ENCODE measurements around the gene NPAS2.

DNA sequence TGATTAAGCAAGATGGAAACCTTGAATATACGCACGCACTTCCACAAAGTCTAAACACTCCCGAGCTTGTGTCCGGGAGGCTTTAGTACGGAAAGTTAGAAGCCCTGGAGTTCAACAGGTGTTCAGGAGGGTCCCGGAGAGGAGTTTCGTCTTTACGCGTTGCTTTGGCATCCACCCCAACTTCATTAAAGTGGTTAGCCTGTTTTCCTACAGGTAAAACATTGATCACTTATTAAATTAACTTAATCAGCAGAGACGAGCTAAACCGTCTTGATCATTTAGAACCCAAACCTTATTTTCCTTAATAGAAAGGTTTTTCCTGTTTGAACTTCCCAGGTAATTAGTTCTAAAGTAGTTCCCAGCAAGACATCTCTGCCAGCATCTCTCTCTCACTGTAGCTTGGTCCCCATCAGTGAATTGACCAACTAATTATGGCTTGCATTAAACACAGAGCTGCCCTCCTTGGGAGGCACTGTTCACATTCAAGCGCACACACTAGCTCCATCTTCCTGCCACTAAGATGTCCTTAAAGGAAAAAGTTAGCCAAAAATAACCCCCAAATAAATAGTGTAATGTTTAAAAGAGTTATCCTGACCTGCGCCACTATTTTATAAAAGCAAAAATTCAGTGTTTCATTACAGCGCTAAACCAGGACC is 1.4 kb downstream of the NPAS2 start:
- TF ChIP-seq POLR2A (IDR thresholded peaks at IDR 0.05): no peak
- no peak for TF ChIP-seq CTCF (IDR thresholded peaks at IDR 0.05)

Measured in breast epithelium (tissue), 3 donors.